GM19328 (cell line): ENCODE results near the gene MYL9.
"Not testable (repeated sequence)": the region's sequence is repeated elsewhere in the genome, so short reads cannot be mapped to it uniquely, and the experiment has no call there.

Experiments used
- ATAC-seq: cut with Tn5 transposase; IDR thresholded peaks from one replicate; pipeline ENCODE4 v1.9.1; 2021; ENCODE audit warnings: mild to moderate bottlenecking, moderate library complexity; ENCODE audit not compliant: unreplicated experiment

The MYL9 gene

GRCh38 chr20:36541227-36541767 lies at the start of gene MYL9:
Gene MYL9, plus strand, starts transcription at chr20:36541519. Its CDS starts 3,366 bp downstream, at chr20:36544885.
- ATAC-seq: no peak

- no peak for ATAC-seq
Observed at GRCh38 chr20:36491901-36492617, 49.3 kb upstream of the MYL9 start.

- no peak for ATAC-seq
Observed at GRCh38 chr20:36493051-36493800, 48.1 kb upstream of the MYL9 start.

GRCh38 chr20:36493801-36494114 lies 47.6 kb upstream of the MYL9 start:
- ATAC-seq: no peak

- ATAC-seq: no peak
Observed at GRCh38 chr20:36496707-36497669, 44.3 kb upstream of the MYL9 start.

- ATAC-seq: no peak
Observed at GRCh38 chr20:36497856-36498255, 43.5 kb upstream of the MYL9 start.

- ATAC-seq: no peak
Observed at GRCh38 chr20:36498386-36499179, 42.7 kb upstream of the MYL9 start.

- ATAC-seq: no peak
Observed at GRCh38 chr20:36499211-36499610, 42.1 kb upstream of the MYL9 start.

GRCh38 chr20:36499723-36500501 lies 41.4 kb upstream of the MYL9 start:
- no peak for ATAC-seq

GRCh38 chr20:36501367-36502006 lies 39.8 kb upstream of the MYL9 start:
- no peak for ATAC-seq

- no peak for ATAC-seq
Observed at GRCh38 chr20:36504295-36504694, 37.0 kb upstream of the MYL9 start.

- ATAC-seq: no peak
Observed at GRCh38 chr20:36506253-36506652, 35.1 kb upstream of the MYL9 start.

- no peak for ATAC-seq
Observed at GRCh38 chr20:36507746-36508145, 33.6 kb upstream of the MYL9 start.

GRCh38 chr20:36519012-36519719 lies 22.2 kb upstream of the MYL9 start:
- no peak for ATAC-seq

GRCh38 chr20:36519944-36520343 lies 21.4 kb upstream of the MYL9 start:
- ATAC-seq: no peak

GRCh38 chr20:36521526-36521925 lies 19.8 kb upstream of the MYL9 start:
- ATAC-seq: no peak

GRCh38 chr20:36522412-36522811 lies 18.9 kb upstream of the MYL9 start:
- not testable (repeated sequence) for ATAC-seq

GRCh38 chr20:36523341-36523740 lies 18.0 kb upstream of the MYL9 start:
- ATAC-seq: no peak
